Body of pancreas (tissue), 4 donors: ENCODE results near the gene ICOSLG. TPM values are rescaled to one million over a fixed set of nuclear protein-coding genes. Genes with fewer than 3 reads are reported as not detected.
"Not testable (repeated sequence)": the region's sequence is repeated elsewhere in the genome, so short reads cannot be mapped to it uniquely, and the experiment has no call there.

ENCODE experiments used
- ATAC-seq: fragments of 150-250 bp; one replicate; pipeline ENCODE4 v1.9.1; 2016
- DNase-seq, 4 donors: peaks; one replicate each; pipeline ENCODE4 v3.0.0-alpha.2; 2019
- H3K27ac ChIP-seq, 4 donors: fragments of 200-600 bp; sonication (generic); 1 replicate in 3 of 4; 2 replicates in 1 of 4; pipeline versions ENCODE4 v1.5.1 to v1.6.1; 2016 to 2019; ENCODE audit warnings: mild to moderate bottlenecking in 1 of 4, mixed read lengths in 1 of 4, moderate library complexity in 1 of 4
- H3K27me3 ChIP-seq, 2 donors: fragments of 200-600 bp; sonication (generic); one replicate each; pipeline ENCODE4 v1.6.0; 2016; ENCODE audit warnings: mild to moderate bottlenecking in 1 of 2
- H3K36me3 ChIP-seq, 2 donors: fragments of 200-600 bp; sonication (generic); replicated peaks in 1 of 2; 2 replicates each; pipeline ENCODE4 v1.5.1; 2016; ENCODE audit warnings: low read depth in 2 of 2; ENCODE audit not compliant: insufficient read depth in 1 of 2
- H3K4me1 ChIP-seq: fragments of 200-600 bp; sonication (generic); one replicate; pipeline ENCODE4 v1.6.0; 2016
- H3K4me3 ChIP-seq, 2 donors: fragments of 200-600 bp; sonication (generic); 1 replicate in 1 of 2; 2 replicates in 1 of 2; pipeline ENCODE4 v1.5.1; 2016 to 2019
- H3K9me3 ChIP-seq, 3 donors: fragments of 200-600 bp; sonication (generic); 1 replicate in 2 of 3; 2 replicates in 1 of 3; pipeline ENCODE4 v1.5.1; 2016
- POLR2A ChIP-seq, 3 donors: fragments of 450-650 bp; IDR thresholded peaks; one replicate each; pipeline ENCODE4 v1.6.1; 2016; ENCODE audit warnings: antibody characterized with exemption in 3 of 3, mild to moderate bottlenecking in 2 of 3
- WGBS, 2 donors: methylation state at CpG; one replicate each; pipeline ENCODE4 v1.1.5; 2017; 5-methylcytosine and 5-hydroxymethylcytosine counted together
- intact Hi-C: fragments of 100-400 bp; cut with DNase I; formaldehyde crosslinking; loops from one replicate; pipeline ENCODE4 v1.15.1; 2023
- total RNA-seq, 2 donors: library from RNA; depleted of rRNA; stranded (reverse); fragments of >200 nt; gene quantifications; one replicate each; pipeline ENCODE4 v1.1.0, GENCODE V29; 2016
- TF ChIP-seq, protein P1 (sequence below), 7 experiments: fragments of 450-650 bp in 4 of 7; fragments of 200-600 bp in 3 of 7; sonication (generic) in 3 of 7; IDR thresholded peaks; one replicate each; pipeline ENCODE4 v1.5.1; 2016 to 2019; ENCODE audit warnings: antibody characterized with exemption in 7 of 7

ICOSLG gene
- total RNA-seq, 2 donors from 2014 or later = 1.6 to 2.0 TPM

DNA sequence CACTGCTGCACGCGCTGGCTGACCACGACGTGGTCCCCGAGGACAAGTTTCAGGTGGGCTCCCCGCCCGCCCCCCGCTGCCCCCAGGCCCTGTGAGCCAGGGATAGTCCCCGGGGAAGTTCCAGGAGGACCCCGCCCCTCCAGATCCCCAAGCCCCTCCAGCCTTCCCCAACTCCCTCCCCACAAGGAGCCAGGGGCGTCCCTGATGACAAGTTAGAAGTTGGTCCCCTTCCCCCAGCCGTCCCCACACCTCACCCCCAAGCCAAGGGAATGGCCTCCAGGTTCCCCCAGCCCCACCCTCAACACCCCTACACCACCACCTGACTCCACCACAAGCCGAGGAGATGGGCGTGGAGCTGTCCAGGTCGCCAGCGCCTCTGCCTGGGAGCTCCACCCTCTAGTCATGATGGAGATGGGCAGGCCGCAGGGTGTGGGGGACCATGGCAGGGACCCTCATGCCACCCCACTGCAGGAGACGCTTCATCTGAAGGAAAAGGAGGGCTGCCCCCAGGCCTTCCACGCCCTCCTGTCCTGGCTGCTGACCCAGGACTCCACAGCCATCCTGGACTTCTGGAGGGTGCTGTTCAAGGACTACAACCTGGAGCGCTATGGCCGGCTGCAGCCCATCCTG, 45.5 kb upstream of the ICOSLG start:
- no peak for ATAC-seq
- 45 to 68% methylated on average over 5 to 18 of the region's 21 CpGs for WGBS, 2 donors
- no peak for DNase-seq
- no peak overlapping the region for H3K4me3 ChIP-seq
- no peak for TF ChIP-seq POLR2A (IDR thresholded peaks at IDR 0.05)
- TF ChIP-seq, protein P1, sequence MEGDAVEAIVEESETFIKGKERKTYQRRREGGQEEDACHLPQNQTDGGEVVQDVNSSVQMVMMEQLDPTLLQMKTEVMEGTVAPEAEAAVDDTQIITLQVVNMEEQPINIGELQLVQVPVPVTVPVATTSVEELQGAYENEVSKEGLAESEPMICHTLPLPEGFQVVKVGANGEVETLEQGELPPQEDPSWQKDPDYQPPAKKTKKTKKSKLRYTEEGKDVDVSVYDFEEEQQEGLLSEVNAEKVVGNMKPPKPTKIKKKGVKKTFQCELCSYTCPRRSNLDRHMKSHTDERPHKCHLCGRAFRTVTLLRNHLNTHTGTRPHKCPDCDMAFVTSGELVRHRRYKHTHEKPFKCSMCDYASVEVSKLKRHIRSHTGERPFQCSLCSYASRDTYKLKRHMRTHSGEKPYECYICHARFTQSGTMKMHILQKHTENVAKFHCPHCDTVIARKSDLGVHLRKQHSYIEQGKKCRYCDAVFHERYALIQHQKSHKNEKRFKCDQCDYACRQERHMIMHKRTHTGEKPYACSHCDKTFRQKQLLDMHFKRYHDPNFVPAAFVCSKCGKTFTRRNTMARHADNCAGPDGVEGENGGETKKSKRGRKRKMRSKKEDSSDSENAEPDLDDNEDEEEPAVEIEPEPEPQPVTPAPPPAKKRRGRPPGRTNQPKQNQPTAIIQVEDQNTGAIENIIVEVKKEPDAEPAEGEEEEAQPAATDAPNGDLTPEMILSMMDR (IDR thresholded peaks at IDR 0.05) = no peak
- no peak overlapping the region for H3K27ac ChIP-seq
- no peaks in the 10 kb centered on the region for H3K36me3 ChIP-seq
- intact Hi-C loops = no loop called here
- H3K4me1 ChIP-seq = peaks cover 7% of the 10 kb centered on the region
- no peaks in the 10 kb centered on the region for H3K27me3 ChIP-seq
- H3K9me3 ChIP-seq = no peaks in the 10 kb centered on the region

DNA sequence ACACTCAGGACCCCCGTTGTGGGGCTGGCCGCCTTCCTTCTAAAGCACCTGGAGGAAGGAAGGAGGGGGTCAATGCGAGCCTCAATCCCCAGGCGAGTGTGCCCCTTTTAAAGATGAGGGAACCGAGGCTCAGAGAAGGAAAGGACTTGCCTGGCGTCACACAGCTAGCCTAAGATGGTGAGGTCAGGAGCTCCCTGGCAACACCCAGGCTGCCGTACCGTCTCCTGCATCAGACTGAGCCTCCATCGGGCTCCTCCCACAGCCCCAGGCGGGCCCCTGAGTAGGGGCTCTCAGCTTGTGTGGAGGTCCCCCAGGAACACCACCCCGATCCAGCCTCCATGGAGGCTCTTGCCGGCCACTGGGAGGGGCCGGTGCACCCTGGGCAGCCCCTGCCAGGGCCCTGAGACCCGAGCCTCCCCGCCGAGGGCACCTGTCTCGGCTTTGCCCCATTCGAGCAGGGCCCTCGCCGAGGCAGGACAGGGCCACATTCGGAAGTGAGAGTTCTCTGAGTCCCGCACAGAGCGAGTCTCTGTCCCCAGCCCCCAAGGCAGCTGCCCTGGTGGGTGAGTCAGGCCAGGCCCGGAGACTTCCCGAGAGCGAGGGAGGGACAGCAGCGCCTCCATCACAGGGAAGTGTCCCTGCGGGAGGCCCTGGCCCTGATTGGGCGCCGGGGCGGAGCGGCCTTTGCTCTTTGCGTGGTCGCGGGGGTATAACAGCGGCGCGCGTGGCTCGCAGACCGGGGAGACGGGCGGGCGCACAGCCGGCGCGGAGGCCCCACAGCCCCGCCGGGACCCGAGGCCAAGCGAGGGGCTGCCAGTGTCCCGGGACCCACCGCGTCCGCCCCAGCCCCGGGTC, 44.6 kb upstream of the ICOSLG start, which contains the start of gene AIRE:
Gene AIRE (plus strand): TSS at position 739 of the 855 bp plus-strand sequence. CDS start 131 bp downstream, outside the sequence.
- Histone ChIP-seq H3K4me3 (no peak within 1 kb of the TSS), H3K9me3 (no peaks in the 10 kb centered on the region), H3K4me1 (peaks cover 7% of the 10 kb centered on the region), H3K27ac (no peak within 1 kb of the TSS), H3K27me3 (no peaks in the 10 kb centered on the region), H3K36me3 (no peaks in the 10 kb centered on the region)
- 37 to 51% methylated on average over 5 to 44 of the region's 56 CpGs for WGBS, 2 donors
- DNase-seq (no peak), ATAC-seq (no peak)
- intact Hi-C loops = no loop called here
- no peak for TF ChIP-seq POLR2A (IDR thresholded peaks at IDR 0.05)
- TF ChIP-seq, protein P1 (IDR thresholded peaks at IDR 0.05) = no peak

DNA sequence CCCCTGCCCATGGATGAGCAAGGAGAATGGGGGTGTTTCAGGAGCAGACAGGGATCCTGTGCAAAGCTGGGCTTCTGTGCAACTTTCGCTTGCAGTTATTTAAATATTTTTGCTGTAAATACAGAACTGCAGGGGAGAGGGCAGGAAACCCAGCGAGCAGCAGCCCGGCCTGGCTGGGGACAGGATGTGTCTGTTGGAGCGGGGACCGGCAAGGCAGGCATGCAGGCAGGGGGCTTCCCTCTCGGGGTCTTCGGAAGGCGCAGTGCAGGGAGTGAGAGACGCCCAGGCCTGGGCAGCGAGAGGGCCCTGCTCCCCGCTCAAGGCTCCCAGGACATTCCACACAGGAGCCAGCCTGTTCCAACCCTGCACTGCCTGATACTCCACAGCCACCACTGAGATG, 43.2 kb upstream of the ICOSLG start:
- Histone ChIP-seq H3K36me3 (no peaks in the 10 kb centered on the region), H3K4me3 (no peak overlapping the region), H3K9me3 (no peaks in the 10 kb centered on the region), H3K27me3 (no peaks in the 10 kb centered on the region), H3K27ac (no peak overlapping the region), H3K4me1 (peaks cover 7% of the 10 kb centered on the region)
- intact Hi-C loops = no loop called here
- 60 to 86% methylated on average over 7 to 10 of the region's 11 CpGs for WGBS, 2 donors
- ATAC-seq = no peak
- no peak for DNase-seq
- TF ChIP-seq, protein P1 (IDR thresholded peaks at IDR 0.05) = no peak
- TF ChIP-seq POLR2A (IDR thresholded peaks at IDR 0.05) = no peak

DNA sequence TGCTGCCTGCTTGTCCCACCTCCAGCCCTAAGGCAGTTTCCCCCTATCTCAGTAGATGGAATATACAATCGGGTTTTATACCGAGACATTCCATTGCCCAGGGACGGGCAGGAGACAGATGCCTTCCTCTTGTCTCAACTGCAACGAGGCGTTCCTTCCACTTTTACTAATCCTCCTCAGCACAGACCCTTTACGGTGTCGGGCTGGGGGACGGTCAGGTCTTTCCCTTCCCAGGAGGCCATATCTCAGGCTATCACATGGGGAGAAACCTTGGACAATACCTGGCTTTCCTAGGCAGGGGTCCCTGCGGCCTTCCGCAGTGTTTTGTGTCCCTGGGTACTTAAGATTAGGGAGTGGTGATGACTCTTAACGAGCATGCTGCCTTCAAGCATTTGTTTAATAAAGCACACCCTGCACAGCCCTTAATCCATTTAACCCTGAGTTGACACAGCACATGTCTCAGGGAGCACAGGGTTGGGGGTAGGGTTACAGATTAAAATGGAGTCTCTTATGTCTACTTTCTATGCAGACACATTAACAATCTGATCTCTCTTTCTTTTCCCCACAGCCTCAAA, 42.6 kb upstream of the ICOSLG start:
- not testable (repeated sequence) for DNase-seq

DNA sequence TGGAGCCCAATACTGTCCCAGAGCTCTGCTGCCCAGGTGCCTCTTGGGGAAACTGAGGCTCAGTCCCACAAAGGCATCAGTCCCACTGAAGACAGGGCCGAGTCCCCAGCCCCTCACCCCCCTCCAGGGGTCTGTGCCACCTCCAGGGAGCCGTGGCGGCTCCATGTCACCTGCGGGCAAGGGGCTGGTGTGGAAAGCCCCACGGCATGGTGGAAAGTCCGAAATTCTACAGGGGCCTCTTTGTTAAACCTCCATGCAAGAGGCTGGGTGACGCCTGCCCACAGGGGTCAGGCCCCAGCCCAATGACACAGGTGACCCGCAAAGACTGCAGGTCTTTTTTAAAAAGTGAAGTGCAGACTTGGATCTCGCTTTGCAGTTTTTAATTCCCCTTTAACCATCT, 41.6 kb upstream of the ICOSLG start:
- Histone ChIP-seq H3K36me3 (no peaks in the 10 kb centered on the region), H3K9me3 (no peaks in the 10 kb centered on the region), H3K4me3 (no peak overlapping the region), H3K27ac (no peak overlapping the region), H3K27me3 (no peaks in the 10 kb centered on the region), H3K4me1 (peaks cover 7% of the 10 kb centered on the region)
- 57 to 69% methylated on average over 7 to 9 of the region's 9 CpGs for WGBS, 2 donors
- no peak for ATAC-seq
- TF ChIP-seq, protein P1 (IDR thresholded peaks at IDR 0.05) = no peak
- no peak for TF ChIP-seq POLR2A (IDR thresholded peaks at IDR 0.05)
- no peak for DNase-seq
- intact Hi-C loops = no loop called here

More for the DNA sequence above, 42.6 kb upstream of the ICOSLG start:
- H3K9me3 ChIP-seq, H3K4me3 ChIP-seq, H3K27me3 ChIP-seq, H3K36me3 ChIP-seq, H3K27ac ChIP-seq, ATAC-seq, intact Hi-C loops, H3K4me1 ChIP-seq: not testable (repeated sequence)
- WGBS, 2 donors = 47 to 61% methylated on average over 9 to 11 of the region's 11 CpGs
